Thyroid gland (tissue), 4 donors: ENCODE measurements around the gene ACACB. TPM values are rescaled to one million over a fixed set of nuclear protein-coding genes. Genes with fewer than 3 reads are reported as not detected.

Source experiments
- DNase-seq, 2 donors: peaks; one replicate each; pipeline ENCODE4 v3.0.0-alpha.2; 2019
- H3K27ac ChIP-seq, 3 donors: fragments of 200-600 bp; sonication (generic); 1 replicate in 2 of 3; 2 replicates in 1 of 3; pipeline ENCODE4 v1.5.1; 2016 to 2019; ENCODE audit warnings: mild to moderate bottlenecking in 1 of 3, moderate library complexity in 1 of 3
- H3K27me3 ChIP-seq: fragments of 200-600 bp; sonication (generic); one replicate; pipeline ENCODE4 v1.5.1; 2019
- H3K36me3 ChIP-seq, 2 donors: fragments of 200-600 bp; sonication (generic); one replicate each; pipeline ENCODE4 v1.5.1; 2016 to 2019
- H3K4me1 ChIP-seq, 2 donors: fragments of 200-600 bp; sonication (generic); one replicate each; pipeline ENCODE4 v1.5.1; 2017 to 2019
- H3K4me3 ChIP-seq, 3 donors: fragments of 200-600 bp; sonication (generic); replicated peaks in 1 of 3; 1 replicate in 2 of 3; 2 replicates in 1 of 3; pipeline ENCODE4 v1.5.1; 2016; ENCODE audit warnings: mild to moderate bottlenecking in 1 of 3
- H3K9me3 ChIP-seq: fragments of 200-600 bp; sonication (generic); one replicate; pipeline ENCODE4 v1.5.1; 2017
- CTCF ChIP-seq, 6 experiments: fragments of 200-600 bp in 3 of 6; fragments of 450-650 bp in 3 of 6; sonication (generic) in 3 of 6; IDR thresholded peaks; one replicate each; pipeline ENCODE4 v1.5.1; 2016 to 2019; ENCODE audit warnings: antibody characterized with exemption in 6 of 6, mild to moderate bottlenecking in 2 of 6, inconsistent platforms in 1 of 6, moderate library complexity in 1 of 6
- POLR2A ChIP-seq, 2 donors: fragments of 450-650 bp; IDR thresholded peaks; one replicate each; pipeline ENCODE4 v1.6.1; 2017; ENCODE audit warnings: antibody characterized with exemption in 2 of 2, mild to moderate bottlenecking in 2 of 2, moderate library complexity in 1 of 2
- whole genome bisulfite sequencing, 2 donors: methylation state at CpG; one replicate each; pipeline ENCODE4 v1.1.5; 2017; 5-methylcytosine and 5-hydroxymethylcytosine counted together
- intact Hi-C: fragments of 100-400 bp; cut with DNase I; formaldehyde crosslinking; loops from one replicate; pipeline ENCODE4 v1.15.1; 2023
- total RNA-seq, 4 donors: library from RNA; depleted of rRNA; stranded (reverse); fragments of >200 nt; gene quantifications; one replicate each; pipeline ENCODE4 v1.2.3, GENCODE V29; 2016

Gene ACACB
- total RNA-seq, 4 donors from 2014 or later, result 115 to 178 (median 140) TPM

DNA sequence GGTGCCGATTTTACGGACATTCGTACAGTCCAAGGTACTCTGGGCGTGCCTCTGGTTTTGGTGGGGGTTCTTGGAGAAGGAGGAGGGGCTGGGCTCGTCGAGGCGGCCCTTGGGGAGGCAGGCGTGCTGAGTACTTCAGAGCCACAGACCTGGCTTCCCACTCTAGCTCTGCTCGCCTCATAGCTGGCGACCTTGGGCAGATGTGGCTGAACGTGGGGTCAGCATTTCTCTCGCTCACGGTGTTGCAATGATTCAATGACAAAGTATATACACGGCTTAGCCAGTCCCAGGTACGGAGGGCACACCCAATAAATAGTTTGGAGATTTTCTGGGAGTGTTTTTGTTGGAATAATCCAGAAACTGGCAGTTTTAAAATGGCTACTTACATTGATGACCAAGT is 117.6 kb downstream of the ACACB start:
- TF ChIP-seq POLR2A (IDR thresholded peaks at IDR 0.05) (no peak), CTCF (IDR thresholded peaks at IDR 0.05) (no peak)
- Histone ChIP-seq H3K27me3 (no peaks in the 10 kb centered on the region), H3K27ac (no peak overlapping the region), H3K4me3 (no peak overlapping the region), H3K9me3 (no peaks in the 10 kb centered on the region), H3K36me3 (peaks cover 81 to 84% of the 10 kb centered on the region in 2 donors), H3K4me1 (no peaks in the 10 kb centered on the region)
- WGBS, 2 donors, result 86 to 93% methylated on average over 13 to 15 of the region's 15 CpGs
- no peak for DNase-seq
- intact Hi-C loops, result no loop called here

GRCh38 chr12:109236257-109236656 is 119.9 kb downstream of the ACACB start:
- WGBS, 2 donors, result 76 to 77% methylated on average over 6 of the region's 6 CpGs
- intact Hi-C loops, result no loop called here

DNA sequence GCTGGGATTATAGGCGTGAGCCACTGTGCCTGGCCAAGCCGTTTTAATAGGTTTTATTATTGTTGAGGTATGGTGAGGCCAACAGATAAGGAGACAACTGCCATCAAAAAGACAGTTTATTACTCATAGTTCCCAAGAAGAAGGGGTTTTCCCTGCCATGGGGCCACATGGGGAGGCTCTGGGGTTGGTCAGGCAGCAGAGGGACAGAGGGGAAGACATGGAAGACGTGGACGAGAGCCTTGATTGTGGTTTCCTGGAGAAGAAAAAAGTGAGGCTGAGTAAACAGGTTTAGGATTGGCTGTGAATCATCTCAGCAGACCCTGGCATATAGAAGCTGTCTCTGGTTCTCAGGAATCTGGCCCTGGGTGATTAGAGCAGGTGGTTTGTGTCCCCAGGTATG is 122.8 kb downstream of the ACACB start:
- no peak for DNase-seq
- TF ChIP-seq CTCF (IDR thresholded peaks at IDR 0.05) (no peak), POLR2A (IDR thresholded peaks at IDR 0.05) (no peak)
- WGBS, 2 donors, result 96 to 97% methylated on average over 4 of the region's 4 CpGs
- Histone ChIP-seq H3K4me1 (no peaks in the 10 kb centered on the region), H3K36me3 (peaks cover 79 to 85% of the 10 kb centered on the region in 2 donors), H3K27ac (no peak overlapping the region), H3K9me3 (no peaks in the 10 kb centered on the region), H3K27me3 (no peaks in the 10 kb centered on the region), H3K4me3 (no peak overlapping the region)
- intact Hi-C loops, result no loop called here

More at GRCh38 chr12:109236257-109236656, 119.9 kb downstream of the ACACB start:
- H3K4me3 ChIP-seq, result no peak overlapping the region
- no peak overlapping the region for H3K27ac ChIP-seq
- TF ChIP-seq CTCF (IDR thresholded peaks at IDR 0.05), result no peak
- no peak for TF ChIP-seq POLR2A (IDR thresholded peaks at IDR 0.05)
- DNase-seq, result no peak
- H3K36me3 ChIP-seq, result peaks cover 80 to 86% of the 10 kb centered on the region in 2 donors
- no peaks in the 10 kb centered on the region for H3K4me1 ChIP-seq
- H3K9me3 ChIP-seq, result no peaks in the 10 kb centered on the region
- no peaks in the 10 kb centered on the region for H3K27me3 ChIP-seq

DNA sequence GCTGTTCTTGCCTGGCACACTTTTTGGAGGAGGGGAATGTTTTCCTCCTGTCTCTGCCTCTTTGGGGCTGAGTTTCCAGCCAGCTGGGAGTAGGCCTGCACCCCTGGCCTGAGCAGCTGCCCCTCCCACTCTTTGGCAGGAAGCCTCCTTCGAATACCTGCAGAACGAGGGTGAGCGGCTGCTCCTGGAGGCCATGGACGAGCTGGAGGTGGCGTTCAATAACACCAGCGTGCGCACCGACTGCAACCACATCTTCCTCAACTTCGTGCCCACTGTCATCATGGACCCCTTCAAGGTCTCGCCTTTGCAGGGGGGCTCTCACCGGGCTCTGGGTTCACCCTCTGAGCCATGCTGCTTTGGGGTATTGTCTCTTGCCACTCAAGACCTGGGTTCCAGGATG is 123.3 kb downstream of the ACACB start:
- intact Hi-C loops, result no loop called here
- Histone ChIP-seq H3K27me3 (no peaks in the 10 kb centered on the region), H3K4me1 (no peaks in the 10 kb centered on the region), H3K36me3 (peaks cover 79 to 85% of the 10 kb centered on the region in 2 donors), H3K27ac (no peak overlapping the region), H3K9me3 (no peaks in the 10 kb centered on the region), H3K4me3 (no peak overlapping the region)
- no peak for TF ChIP-seq POLR2A (IDR thresholded peaks at IDR 0.05)
- TF ChIP-seq CTCF (IDR thresholded peaks at IDR 0.05), result no peak
- DNase-seq, result no peak
- 92 to 100% methylated on average over 6 to 11 of the region's 11 CpGs for WGBS, 2 donors

- Histone ChIP-seq H3K4me1 (no peaks in the 10 kb centered on the region), H3K27ac (no peak overlapping the region), H3K27me3 (no peaks in the 10 kb centered on the region), H3K9me3 (no peaks in the 10 kb centered on the region), H3K36me3 (peaks cover 72 to 85% of the 10 kb centered on the region in 2 donors), H3K4me3 (no peak overlapping the region)
- intact Hi-C loops, result no loop called here
- no peak for DNase-seq
- 94 to 96% methylated on average over 2 of the region's 2 CpGs for WGBS, 2 donors
- no peak for TF ChIP-seq CTCF (IDR thresholded peaks at IDR 0.05)
- no peak for TF ChIP-seq POLR2A (IDR thresholded peaks at IDR 0.05)
These were observed 124.0 kb downstream of the ACACB start for GRCh38 chr12:109240365-109240764.
